GM23248 (cell line): ENCODE data around the gene TYROBP. TPM values are rescaled to one million over a fixed set of nuclear protein-coding genes. Genes with fewer than 3 reads are reported as not detected.

Experiments
- DNase-seq: peaks from one replicate; pipeline ENCODE4 v3.0.0-alpha.2; 2015
- H2AFZ ChIP-seq: fragments of 200-600 bp; sonication (generic); 2 replicates; pipeline ENCODE4 v1.6.1; 2016; ENCODE audit warnings: antibody characterized with exemption
- H3F3A ChIP-seq: fragments of 200-600 bp; sonication (generic); 2 replicates; pipeline ENCODE4 v1.6.1; 2016; ENCODE audit warnings: mild to moderate bottlenecking, antibody characterized with exemption, mixed run types; ENCODE audit not compliant: insufficient read depth
- H3K27ac ChIP-seq: fragments of 200-600 bp; sonication (generic); 2 replicates; pipeline ENCODE4 v1.5.1; 2016; ENCODE audit warnings: mild to moderate bottlenecking
- H3K27me3 ChIP-seq: fragments of 200-600 bp; sonication (generic); replicated peaks from 2 replicates; pipeline ENCODE4 v1.6.1; 2016; ENCODE audit warnings: mild to moderate bottlenecking; ENCODE audit not compliant: insufficient read depth
- H3K36me3 ChIP-seq: fragments of 200-600 bp; sonication (generic); 2 replicates; pipeline ENCODE4 v1.6.1; 2016; ENCODE audit warnings: low read depth, mild to moderate bottlenecking
- H3K4me1 ChIP-seq: fragments of 200-600 bp; sonication (generic); 2 replicates; pipeline ENCODE4 v1.6.1; 2016; ENCODE audit warnings: mild to moderate bottlenecking; ENCODE audit not compliant: insufficient read depth
- H3K4me2 ChIP-seq: fragments of 200-600 bp; sonication (generic); one replicate; pipeline ENCODE4 v1.6.1; 2016; ENCODE audit warnings: mild to moderate bottlenecking; ENCODE audit not compliant: unreplicated experiment
- H3K4me3 ChIP-seq: fragments of 200-600 bp; sonication (generic); 2 replicates; pipeline ENCODE4 v1.5.1; 2016; ENCODE audit warnings: mild to moderate bottlenecking
- H3K79me2 ChIP-seq: fragments of 200-600 bp; sonication (generic); 2 replicates; pipeline ENCODE4 v1.6.1; 2016; ENCODE audit warnings: mild to moderate bottlenecking; ENCODE audit not compliant: insufficient read depth
- H3K9ac ChIP-seq: fragments of 200-600 bp; sonication (generic); 2 replicates; pipeline ENCODE4 v1.6.1; 2016; ENCODE audit warnings: mild to moderate bottlenecking
- H3K9me2 ChIP-seq: fragments of 200-600 bp; sonication (generic); 2 replicates; pipeline ENCODE4 v1.6.1; 2016; ENCODE audit warnings: mixed run types, mild to moderate bottlenecking, moderate library complexity; ENCODE audit not compliant: insufficient read depth
- H3K9me3 ChIP-seq: fragments of 200-600 bp; sonication (generic); one replicate; pipeline ENCODE4 v1.6.1; 2017; ENCODE audit warnings: low read depth
- H4K20me1 ChIP-seq: fragments of 200-600 bp; sonication (generic); 2 replicates; pipeline ENCODE4 v1.6.0; 2016; ENCODE audit not compliant: insufficient read depth
- EZH2 ChIP-seq: fragments of 200-600 bp; sonication (generic); IDR thresholded peaks from 2 replicates; pipeline ENCODE4 v1.6.1; 2018; ENCODE audit warnings: antibody characterized with exemption, mild to moderate bottlenecking; ENCODE audit not compliant: insufficient read depth, poor library complexity, severe bottlenecking
- EZH2phosphoT487 ChIP-seq: fragments of 200-600 bp; sonication (generic); IDR thresholded peaks from 2 replicates; pipeline ENCODE4 v1.6.1; 2018; ENCODE audit warnings: antibody characterized with exemption, moderate library complexity, mild to moderate bottlenecking, low read depth; ENCODE audit not compliant: insufficient read depth
- WGBS, 2 experiments: methylation state at CpG; one replicate each; pipeline ENCODE4 v1.1.6; 2015 to 2017; ENCODE audit warnings: low lambda C conversion rate in 2 of 2, low coverage in 1 of 2; ENCODE audit errors: missing lambda C conversion rate in 2 of 2; 5-methylcytosine and 5-hydroxymethylcytosine counted together
- in situ Hi-C: fragments of 300-500 bp; cut with MboI; formaldehyde crosslinking; loops from 2 replicates; pipeline ENCODE4 v1.15.0; 2020
- polyA plus RNA-seq: library from polyadenylated mRNA; unstranded; fragments of >200 nt; fragmentation: Nextera tagmentation; extraction: Ambion mirVana; gene quantifications from 2 replicates; pipeline ENCODE4 v1.2.1, GENCODE V29; 2016
- total RNA-seq: library from RNA; depleted of rRNA; stranded (reverse); fragments of >200 nt; shearing (Covaris generic); gene quantifications from 2 replicates; pipeline ENCODE4 v1.2.3, GENCODE V29; 2014

The TYROBP gene
- total and polyA plus RNA-seq, 2 experiments from 2014 or later, result not detected

DNA sequence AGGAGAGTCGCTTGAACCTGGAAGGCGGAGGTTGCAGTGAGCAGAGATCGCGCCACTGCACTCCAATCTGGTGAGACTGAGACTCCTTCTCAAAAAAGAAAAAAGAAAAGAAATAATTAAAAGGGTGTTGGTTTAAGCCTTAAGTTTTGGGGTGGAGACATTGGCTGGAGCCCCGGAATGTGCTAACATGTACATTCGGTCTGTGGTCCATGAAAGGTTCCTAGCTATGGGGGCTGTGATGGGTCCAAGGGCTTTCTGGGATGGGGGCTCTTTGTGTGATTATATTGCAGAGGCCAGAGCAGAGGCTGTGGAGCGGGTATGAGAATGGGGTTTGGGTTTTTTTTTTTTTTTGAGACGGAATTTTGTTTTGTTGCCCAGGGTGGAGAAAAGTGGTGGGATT is 22.2 kb downstream of the TYROBP start:
- no peak overlapping the region for H3K27ac ChIP-seq
- DNase-seq, result no peak
- no peaks in the 10 kb centered on the region for H4K20me1 ChIP-seq
- in situ Hi-C loops, result no loop called here
- TF ChIP-seq EZH2 (no peak), EZH2phosphoT487 (no peak)
- no peak overlapping the region for H3K4me3 ChIP-seq
- H3K9me3 ChIP-seq, result no peaks in the 10 kb centered on the region
- H3K36me3 ChIP-seq, result peaks cover 13% of the 10 kb centered on the region
- H3K9ac ChIP-seq, result no peak overlapping the region
- no peaks in the 10 kb centered on the region for H3K4me1 ChIP-seq
- H3K27me3 ChIP-seq, result no peaks in the 10 kb centered on the region
- H3K4me2 ChIP-seq, result no peak overlapping the region
- H3K9me2 ChIP-seq, result no peaks in the 10 kb centered on the region
- no peaks in the 10 kb centered on the region for H3K79me2 ChIP-seq
- peaks cover 11% of the 10 kb centered on the region; the same call in 1 of the 2 replicates for H3F3A ChIP-seq
- H2AFZ ChIP-seq, result no peak overlapping the region
- WGBS, 2 experiments, result 90 to 94% methylated on average over 7 of the region's 8 CpGs

DNA sequence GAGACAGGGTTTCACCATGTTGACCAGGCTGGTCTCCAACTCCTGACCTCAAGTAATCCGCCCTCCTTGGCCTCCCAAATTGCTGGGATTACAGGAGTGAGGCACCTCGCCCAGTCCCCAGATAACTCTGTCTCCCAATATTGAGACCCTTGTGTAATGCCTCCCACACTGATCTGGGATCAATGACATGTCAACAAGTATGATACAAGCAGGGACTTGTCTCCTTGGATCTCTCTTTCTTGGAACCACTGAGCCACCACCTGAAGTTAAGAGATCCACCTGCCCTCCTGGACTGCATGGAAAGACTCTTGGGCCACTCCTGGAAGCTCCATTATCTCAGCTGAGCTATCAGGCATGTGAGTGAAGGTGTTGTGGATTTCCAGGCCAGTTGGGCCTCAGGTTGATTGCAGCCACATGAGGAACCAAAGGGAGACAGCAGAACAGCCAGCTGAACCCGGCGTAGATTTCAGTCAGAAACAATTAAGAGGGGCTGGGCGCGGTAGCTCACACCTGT is 22.8 kb downstream of the TYROBP start:
- TF ChIP-seq EZH2phosphoT487 (no peak), EZH2 (no peak)
- no peak overlapping the region for H3K4me2 ChIP-seq
- H3K27me3 ChIP-seq, result no peaks in the 10 kb centered on the region
- H3K4me3 ChIP-seq, result no peak overlapping the region
- no peaks in the 10 kb centered on the region for H3K9me2 ChIP-seq
- WGBS, 2 experiments, result 82 to 88% methylated on average over 6 of the region's 6 CpGs
- peaks cover 12% of the 10 kb centered on the region for H3K36me3 ChIP-seq
- H2AFZ ChIP-seq, result no peak overlapping the region
- H3K4me1 ChIP-seq, result no peaks in the 10 kb centered on the region
- H3K9ac ChIP-seq, result no peak overlapping the region
- in situ Hi-C loops, result no loop called here
- DNase-seq, result no peak
- H4K20me1 ChIP-seq, result no peaks in the 10 kb centered on the region
- no peak overlapping the region for H3K27ac ChIP-seq
- H3K79me2 ChIP-seq, result no peaks in the 10 kb centered on the region
- H3K9me3 ChIP-seq, result no peaks in the 10 kb centered on the region
- H3F3A ChIP-seq, result peaks cover 11% of the 10 kb centered on the region; the same call in 1 of the 2 replicates

DNA sequence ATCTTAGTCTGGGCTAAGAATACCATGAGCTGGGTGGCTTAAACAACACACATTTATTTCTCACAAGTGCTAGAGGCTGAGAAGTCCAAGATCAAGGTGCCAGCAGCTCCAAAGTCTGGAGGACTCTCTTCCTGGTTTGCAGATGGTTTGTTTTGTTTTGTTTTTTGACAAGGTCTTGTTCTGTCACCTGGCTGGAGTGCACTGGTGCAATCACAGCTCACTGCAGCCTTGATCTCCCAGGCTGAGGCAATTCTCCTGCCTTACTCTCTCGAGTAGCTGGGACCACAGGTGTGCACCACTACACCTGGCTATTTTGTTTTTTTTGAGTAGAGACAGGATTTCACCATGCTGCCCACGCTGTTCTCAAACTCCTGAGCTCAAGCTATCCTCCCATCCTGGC is 24.2 kb downstream of the TYROBP start:
- Histone ChIP-seq H3K4me2 (no peak overlapping the region), H4K20me1 (no peaks in the 10 kb centered on the region), H3K27ac (no peak overlapping the region), H3K9me2 (no peaks in the 10 kb centered on the region), H3K36me3 (peaks cover 3% of the 10 kb centered on the region; the same call in 1 of the 2 replicates), H3K9me3 (no peaks in the 10 kb centered on the region), H2AFZ (no peak overlapping the region), H3K4me1 (peaks cover 4% of the 10 kb centered on the region; the same call in 1 of the 2 replicates), H3K27me3 (no peaks in the 10 kb centered on the region), H3K4me3 (no peak overlapping the region), H3K79me2 (no peaks in the 10 kb centered on the region), H3F3A (peaks cover 11% of the 10 kb centered on the region; the same call in 1 of the 2 replicates), H3K9ac (no peak overlapping the region)
- WGBS, 2 experiments, result 17 to 42% methylated on average over 2 of the region's 2 CpGs
- DNase-seq, result no peak
- in situ Hi-C loops, result loop anchor here (5.0 kb wide), 1 partner anchor 48 kb away; no protein-coding TSS in a partner anchor
- TF ChIP-seq EZH2 (no peak), EZH2phosphoT487 (no peak)

DNA sequence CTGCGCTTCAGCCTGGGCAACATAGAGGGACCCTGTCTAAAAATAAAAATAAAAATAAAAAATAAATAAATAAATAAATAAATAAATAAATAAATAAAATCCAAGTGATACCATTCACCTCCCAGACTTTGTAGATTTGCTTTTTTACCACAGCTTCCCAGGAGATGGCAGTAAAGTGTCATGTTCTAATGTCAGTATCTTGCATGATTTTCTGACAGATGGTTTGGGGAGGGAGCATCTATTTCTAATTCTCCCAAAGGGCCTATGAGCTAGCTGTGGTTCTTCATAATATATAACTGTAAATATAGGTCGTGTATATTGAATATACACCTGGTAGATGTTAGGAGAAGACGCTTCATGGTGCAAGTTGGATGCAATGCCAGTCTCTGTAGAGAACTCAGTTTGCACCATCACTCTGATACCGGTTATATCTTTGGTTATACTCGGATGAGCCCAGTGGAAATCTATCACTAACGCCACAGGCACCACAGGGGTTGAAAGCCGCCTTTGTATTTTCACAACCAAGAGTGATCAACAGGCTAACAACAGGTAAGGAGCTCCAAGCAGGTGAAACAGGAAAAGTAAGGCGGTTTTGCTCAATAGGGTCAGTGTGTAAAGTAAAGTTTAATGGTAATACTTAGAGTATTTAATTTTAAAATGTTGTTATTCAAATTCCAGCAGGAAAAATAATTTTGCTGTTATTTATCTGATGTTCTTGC is 25.8 kb downstream of the TYROBP start:
- in situ Hi-C loops, result loop anchor here (5.0 kb wide), 1 partner anchor 50 kb away; no protein-coding TSS in a partner anchor
- no peaks in the 10 kb centered on the region; the same call in 1 of the 2 replicates for H3K36me3 ChIP-seq
- WGBS, 2 experiments, result 20 to 21% methylated on average over 8 of the region's 8 CpGs
- H4K20me1 ChIP-seq, result no peaks in the 10 kb centered on the region
- no peak overlapping the region for H3K27ac ChIP-seq
- no peak for TF ChIP-seq EZH2
- no peak for TF ChIP-seq EZH2phosphoT487
- H3K4me2 ChIP-seq, result no peak overlapping the region
- H2AFZ ChIP-seq, result no peak overlapping the region
- no peak overlapping the region for H3K4me3 ChIP-seq
- H3K9me2 ChIP-seq, result no peaks in the 10 kb centered on the region
- no peak overlapping the region for H3K9ac ChIP-seq
- no peaks in the 10 kb centered on the region for H3K27me3 ChIP-seq
- no peaks in the 10 kb centered on the region for H3K79me2 ChIP-seq
- peak; percentile 78 for DNase-seq
- no peaks in the 10 kb centered on the region for H3K9me3 ChIP-seq
- peaks cover 4% of the 10 kb centered on the region; the same call in 1 of the 2 replicates for H3K4me1 ChIP-seq
- peaks cover 11% of the 10 kb centered on the region; the same call in 1 of the 2 replicates for H3F3A ChIP-seq
